Stimulated activated naive CD4-positive, alpha-beta T cell (primary cell): Measurements from ENCODE around the gene DENND1C.

Source experiments
- DNase-seq, 6 experiments: peaks; one replicate each; lab custom pipeline; 2025; lab: John Stamatoyannopoulos, UW

DENND1C gene

GRCh38 chr19:6424195-6424938 is 57.2 kb downstream of the DENND1C start, which contains the start of gene KHSRP:
TSS of gene KHSRP (minus strand) at chr19:6424811. CDS start at chr19:6424701, 110 bp downstream.
- DNase-seq, result peak in 3 of 6 experiments; percentile 28 to 38 (median 34)

GRCh38 chr19:6423499-6424194 is 57.9 kb downstream of the DENND1C start:
- DNase-seq, result peak in 1 of 6 experiments; percentile 25

- DNase-seq, result no peak
Observed at GRCh38 chr19:6421075-6422014, 60.2 kb downstream of the DENND1C start.

- no peak for DNase-seq
Observed at GRCh38 chr19:6418562-6418932, 63.0 kb downstream of the DENND1C start.

GRCh38 chr19:6417713-6418561 is 63.6 kb downstream of the DENND1C start:
- no peak for DNase-seq
